HEK293 (cell line): ENCODE measurements around the gene C1orf94.

ENCODE experiments used
- ATF2 ChIP-seq: fragments of 450-650 bp; formaldehyde crosslinking; IDR thresholded peaks from 2 replicates; pipeline ENCODE4 v1.5.1; 2016; ENCODE audit warnings: missing biosample characterization, missing genetic modification characterization, low read depth
- CTCF ChIP-seq: fragments of 450-650 bp; formaldehyde crosslinking; IDR thresholded peaks from 2 replicates; pipeline ENCODE4 v1.5.1; 2016; ENCODE audit warnings: missing biosample characterization, missing genetic modification characterization
- HOXC10 ChIP-seq: sonication (generic); formaldehyde crosslinking; IDR thresholded peaks from 2 replicates; pipeline ENCODE4 v1.8.1; 2023; ENCODE audit warnings: mild to moderate bottlenecking, missing genetic modification reagents
- KLF16 ChIP-seq: fragments of 450-650 bp; formaldehyde crosslinking; IDR thresholded peaks from 2 replicates; pipeline ENCODE4 v1.5.1; 2017; ENCODE audit warnings: missing biosample characterization, missing genetic modification characterization
- OVOL3 ChIP-seq: fragments of 450-650 bp; formaldehyde crosslinking; IDR thresholded peaks from 2 replicates; pipeline ENCODE4 v1.5.1; 2016; ENCODE audit warnings: missing biosample characterization, missing genetic modification characterization
- ZNF274 ChIP-seq, 2 experiments: fragments of 200-500 bp in 1 of 2; fragments of 450-650 bp in 1 of 2; sonication (Bioruptor generic) in 1 of 2; formaldehyde crosslinking in 1 of 2; IDR thresholded peaks; 2 replicates each; pipeline versions ENCODE4 v1.5.1 to v1.6.1; 2014 to 2016; ENCODE audit warnings: borderline replicate concordance in 1 of 2, inconsistent platforms in 1 of 2, low read length in 1 of 2, missing biosample characterization in 1 of 2, missing genetic modification characterization in 1 of 2
- ZNF311 ChIP-seq: fragments of 450-650 bp; formaldehyde crosslinking; IDR thresholded peaks from 2 replicates; pipeline ENCODE4 v1.5.1; 2017; ENCODE audit warnings: missing biosample characterization, missing genetic modification characterization, borderline replicate concordance
- ZNF394 ChIP-seq: fragments of 450-650 bp; formaldehyde crosslinking; IDR thresholded peaks from 2 replicates; pipeline ENCODE4 v1.5.1; 2016; ENCODE audit warnings: missing biosample characterization, missing genetic modification characterization, mild to moderate bottlenecking, moderate library complexity, borderline replicate concordance
- ZNF544 ChIP-seq: fragments of 450-650 bp; formaldehyde crosslinking; IDR thresholded peaks from 2 replicates; pipeline ENCODE4 v1.5.0; 2017; ENCODE audit warnings: missing biosample characterization, missing genetic modification characterization

DNA sequence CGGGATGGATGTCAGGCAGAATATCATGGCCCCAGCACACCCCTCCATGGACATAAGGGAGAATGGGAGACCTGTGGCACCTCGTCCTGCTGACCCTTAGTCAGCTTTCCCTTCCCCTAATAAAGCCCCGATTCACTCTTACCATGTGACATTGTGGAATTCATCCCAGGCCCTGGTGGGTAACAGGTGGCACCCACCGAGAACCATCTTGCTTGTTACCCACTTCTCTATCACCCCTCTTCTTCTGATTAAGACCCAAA is 44.6 kb upstream of the C1orf94 start:
- TF ChIP-seq ZNF311 (tag by site-specific recombination) (no peak), HOXC10 (CRISPR knock-in tag) (no peak), ZNF274 (IDR thresholded peaks at IDR 0.05; ENCODE audit: low read length) (no peak), ZNF274 (tag by site-specific recombination; IDR thresholded peaks at IDR 0.05; ENCODE audit: borderline replicate concordance) (no peak), CTCF (no peak), ZNF394 (no peak), KLF16 (tag by site-specific recombination) (no peak), ZNF544 (tag by site-specific recombination) (no peak), OVOL3 (no peak), ATF2 (no peak)
